Panc1 (cell line): ENCODE results near the gene SLCO4A1.

Experiments used
- POLR2AphosphoS5 ChIP-seq: IDR thresholded peaks from 2 replicates; pipeline ENCODE4 v1.6.1; 2012; ENCODE audit warnings: mild to moderate bottlenecking, low read depth, low read length, moderate library complexity
- TF ChIP-seq, protein P1 (sequence below): fragments of 450-650 bp; IDR thresholded peaks from 2 replicates; pipeline ENCODE4 v1.5.1; 2017; ENCODE audit warnings: mild to moderate bottlenecking
- TF ChIP-seq, protein P2 (sequence below), 2 experiments: IDR thresholded peaks; 2 replicates each; pipeline ENCODE4 v1.6.1; 2011 to 2012; ENCODE audit warnings: low read depth in 2 of 2, control low read depth in 1 of 2, low read length in 1 of 2, mild to moderate bottlenecking in 1 of 2, moderate library complexity in 1 of 2; ENCODE audit not compliant: insufficient read depth in 1 of 2

DNA sequence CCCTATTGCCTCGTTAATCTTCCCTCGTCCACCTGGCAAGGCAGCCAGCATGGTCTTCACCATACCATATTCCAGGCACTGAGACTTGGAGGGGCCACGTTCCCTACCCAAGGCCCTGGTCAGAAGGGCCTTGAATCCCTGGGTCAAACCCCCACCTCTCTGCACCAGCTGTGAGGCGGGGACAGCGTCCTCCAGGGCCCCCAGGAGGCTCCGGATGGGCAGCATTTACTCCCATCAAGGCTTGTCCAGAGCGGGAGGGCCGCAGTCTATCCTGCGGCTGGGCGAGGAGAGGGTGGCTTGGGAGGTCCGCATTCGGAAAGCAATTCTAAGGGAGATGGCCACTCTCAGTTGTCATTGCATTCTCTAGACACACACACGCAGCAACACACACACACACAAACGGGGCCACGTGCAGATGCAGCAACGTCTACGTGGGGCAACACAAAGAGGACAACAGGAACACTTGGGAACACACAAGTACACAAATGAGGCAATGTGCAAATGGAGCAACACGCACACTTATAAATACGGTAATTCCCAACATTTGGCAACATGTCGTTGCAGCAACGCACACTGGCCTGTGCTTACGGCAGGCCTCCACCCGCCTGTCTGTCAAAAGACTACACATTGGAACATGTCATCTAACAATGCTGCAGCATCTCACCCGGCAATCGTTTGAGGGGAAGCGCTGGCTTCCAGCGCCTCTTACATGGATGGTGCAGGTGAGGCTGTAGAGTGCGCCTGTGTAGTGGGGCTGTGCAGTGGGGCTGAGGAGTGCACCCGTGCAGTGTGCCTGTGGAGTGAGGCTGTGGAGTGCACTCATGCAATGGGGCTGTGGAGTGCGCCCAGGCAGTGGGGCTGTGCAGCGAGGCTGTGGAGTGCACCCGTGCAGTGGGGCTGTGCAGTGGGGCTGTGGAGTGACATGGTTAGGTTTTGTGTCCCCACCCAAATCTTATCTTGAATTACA is 53.4 kb downstream of the SLCO4A1 start:
- no peak for TF ChIP-seq POLR2AphosphoS5
- TF ChIP-seq, protein P1, sequence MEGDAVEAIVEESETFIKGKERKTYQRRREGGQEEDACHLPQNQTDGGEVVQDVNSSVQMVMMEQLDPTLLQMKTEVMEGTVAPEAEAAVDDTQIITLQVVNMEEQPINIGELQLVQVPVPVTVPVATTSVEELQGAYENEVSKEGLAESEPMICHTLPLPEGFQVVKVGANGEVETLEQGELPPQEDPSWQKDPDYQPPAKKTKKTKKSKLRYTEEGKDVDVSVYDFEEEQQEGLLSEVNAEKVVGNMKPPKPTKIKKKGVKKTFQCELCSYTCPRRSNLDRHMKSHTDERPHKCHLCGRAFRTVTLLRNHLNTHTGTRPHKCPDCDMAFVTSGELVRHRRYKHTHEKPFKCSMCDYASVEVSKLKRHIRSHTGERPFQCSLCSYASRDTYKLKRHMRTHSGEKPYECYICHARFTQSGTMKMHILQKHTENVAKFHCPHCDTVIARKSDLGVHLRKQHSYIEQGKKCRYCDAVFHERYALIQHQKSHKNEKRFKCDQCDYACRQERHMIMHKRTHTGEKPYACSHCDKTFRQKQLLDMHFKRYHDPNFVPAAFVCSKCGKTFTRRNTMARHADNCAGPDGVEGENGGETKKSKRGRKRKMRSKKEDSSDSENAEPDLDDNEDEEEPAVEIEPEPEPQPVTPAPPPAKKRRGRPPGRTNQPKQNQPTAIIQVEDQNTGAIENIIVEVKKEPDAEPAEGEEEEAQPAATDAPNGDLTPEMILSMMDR = no peak
- TF ChIP-seq, protein P2, sequence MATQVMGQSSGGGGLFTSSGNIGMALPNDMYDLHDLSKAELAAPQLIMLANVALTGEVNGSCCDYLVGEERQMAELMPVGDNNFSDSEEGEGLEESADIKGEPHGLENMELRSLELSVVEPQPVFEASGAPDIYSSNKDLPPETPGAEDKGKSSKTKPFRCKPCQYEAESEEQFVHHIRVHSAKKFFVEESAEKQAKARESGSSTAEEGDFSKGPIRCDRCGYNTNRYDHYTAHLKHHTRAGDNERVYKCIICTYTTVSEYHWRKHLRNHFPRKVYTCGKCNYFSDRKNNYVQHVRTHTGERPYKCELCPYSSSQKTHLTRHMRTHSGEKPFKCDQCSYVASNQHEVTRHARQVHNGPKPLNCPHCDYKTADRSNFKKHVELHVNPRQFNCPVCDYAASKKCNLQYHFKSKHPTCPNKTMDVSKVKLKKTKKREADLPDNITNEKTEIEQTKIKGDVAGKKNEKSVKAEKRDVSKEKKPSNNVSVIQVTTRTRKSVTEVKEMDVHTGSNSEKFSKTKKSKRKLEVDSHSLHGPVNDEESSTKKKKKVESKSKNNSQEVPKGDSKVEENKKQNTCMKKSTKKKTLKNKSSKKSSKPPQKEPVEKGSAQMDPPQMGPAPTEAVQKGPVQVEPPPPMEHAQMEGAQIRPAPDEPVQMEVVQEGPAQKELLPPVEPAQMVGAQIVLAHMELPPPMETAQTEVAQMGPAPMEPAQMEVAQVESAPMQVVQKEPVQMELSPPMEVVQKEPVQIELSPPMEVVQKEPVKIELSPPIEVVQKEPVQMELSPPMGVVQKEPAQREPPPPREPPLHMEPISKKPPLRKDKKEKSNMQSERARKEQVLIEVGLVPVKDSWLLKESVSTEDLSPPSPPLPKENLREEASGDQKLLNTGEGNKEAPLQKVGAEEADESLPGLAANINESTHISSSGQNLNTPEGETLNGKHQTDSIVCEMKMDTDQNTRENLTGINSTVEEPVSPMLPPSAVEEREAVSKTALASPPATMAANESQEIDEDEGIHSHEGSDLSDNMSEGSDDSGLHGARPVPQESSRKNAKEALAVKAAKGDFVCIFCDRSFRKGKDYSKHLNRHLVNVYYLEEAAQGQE (IDR thresholded peaks at IDR 0.05; ENCODE audit: insufficient read depth in 1 of 2, low read depth in 2 of 2, low read length in 1 of 2) = no peak
